ENCODE results near the gene PTPRG. TPM values are rescaled to one million over a fixed set of nuclear protein-coding genes. Genes with fewer than 3 reads are reported as not detected.

Gene PTPRG
- total RNA-seq, 1 donor from 2014 or later: 80.7 TPM

- H3K4me1 Mint-ChIP-seq (ENCODE audit: unreplicated experiment): no peaks in the 10 kb centered on the region
- no peak for DNase-seq (ENCODE audit: low spot score)
Observed at GRCh38 chr3:61674596-61674995, 113.2 kb downstream of the PTPRG start.

GRCh38 chr3:61679026-61679425 is 117.7 kb downstream of the PTPRG start:
- H3K4me3 Mint-ChIP-seq (ENCODE audit: unreplicated experiment): no peak overlapping the region
- no peaks in the 10 kb centered on the region for H3K36me3 Mint-ChIP-seq (ENCODE audit: low read depth, unreplicated experiment)
- peaks cover 2% of the 10 kb centered on the region for H3K4me1 Mint-ChIP-seq (ENCODE audit: unreplicated experiment)
- H3K27ac Mint-ChIP-seq (ENCODE audit: unreplicated experiment): no peak overlapping the region
- no peak for TF ChIP-seq CTCF (IDR thresholded peaks at IDR 0.05; ENCODE audit: unreplicated experiment)
- no peaks in the 10 kb centered on the region for H3K9me3 Mint-ChIP-seq (ENCODE audit: unreplicated experiment)
- DNase-seq (ENCODE audit: low spot score): no peak
- no peaks in the 10 kb centered on the region for H3K27me3 Mint-ChIP-seq (ENCODE audit: unreplicated experiment)

More at GRCh38 chr3:61674596-61674995, 113.2 kb downstream of the PTPRG start:
- no peaks in the 10 kb centered on the region for H3K27me3 Mint-ChIP-seq (ENCODE audit: unreplicated experiment)
- H3K9me3 Mint-ChIP-seq (ENCODE audit: unreplicated experiment): no peaks in the 10 kb centered on the region
- H3K4me3 Mint-ChIP-seq (ENCODE audit: unreplicated experiment): no peak overlapping the region
- H3K27ac Mint-ChIP-seq (ENCODE audit: unreplicated experiment): no peak overlapping the region
- H3K36me3 Mint-ChIP-seq (ENCODE audit: low read depth, unreplicated experiment): no peaks in the 10 kb centered on the region
- TF ChIP-seq CTCF (IDR thresholded peaks at IDR 0.05; ENCODE audit: unreplicated experiment): no peak

- TF ChIP-seq CTCF (IDR thresholded peaks at IDR 0.05; ENCODE audit: unreplicated experiment): no peak
- H3K4me1 Mint-ChIP-seq (ENCODE audit: unreplicated experiment): peaks cover 10% of the 10 kb centered on the region
- DNase-seq (ENCODE audit: low spot score): no peak
- H3K9me3 Mint-ChIP-seq (ENCODE audit: unreplicated experiment): no peaks in the 10 kb centered on the region
- H3K27me3 Mint-ChIP-seq (ENCODE audit: unreplicated experiment): no peaks in the 10 kb centered on the region
- no peak overlapping the region for H3K27ac Mint-ChIP-seq (ENCODE audit: unreplicated experiment)
- no peaks in the 10 kb centered on the region for H3K36me3 Mint-ChIP-seq (ENCODE audit: low read depth, unreplicated experiment)
- no peak overlapping the region for H3K4me3 Mint-ChIP-seq (ENCODE audit: unreplicated experiment)
Observed at GRCh38 chr3:61680617-61681016, 119.2 kb downstream of the PTPRG start.

GRCh38 chr3:61681636-61682035 is 120.3 kb downstream of the PTPRG start:
- H3K27me3 Mint-ChIP-seq (ENCODE audit: unreplicated experiment): no peaks in the 10 kb centered on the region
- no peak for DNase-seq (ENCODE audit: low spot score)
- no peaks in the 10 kb centered on the region for H3K9me3 Mint-ChIP-seq (ENCODE audit: unreplicated experiment)
- no peak overlapping the region for H3K4me3 Mint-ChIP-seq (ENCODE audit: unreplicated experiment)
- H3K4me1 Mint-ChIP-seq (ENCODE audit: unreplicated experiment): peaks cover 16% of the 10 kb centered on the region
- no peak for TF ChIP-seq CTCF (IDR thresholded peaks at IDR 0.05; ENCODE audit: unreplicated experiment)
- H3K36me3 Mint-ChIP-seq (ENCODE audit: low read depth, unreplicated experiment): no peaks in the 10 kb centered on the region
- no peak overlapping the region for H3K27ac Mint-ChIP-seq (ENCODE audit: unreplicated experiment)

- Mint-ChIP-seq H3K4me3 (ENCODE audit: unreplicated experiment) (no peak overlapping the region), H3K27ac (ENCODE audit: unreplicated experiment) (no peak overlapping the region), H3K27me3 (ENCODE audit: unreplicated experiment) (no peaks in the 10 kb centered on the region), H3K36me3 (ENCODE audit: low read depth, unreplicated experiment) (no peaks in the 10 kb centered on the region), H3K9me3 (ENCODE audit: unreplicated experiment) (no peaks in the 10 kb centered on the region), H3K4me1 (ENCODE audit: unreplicated experiment) (peaks cover 29% of the 10 kb centered on the region)
- DNase-seq (ENCODE audit: low spot score): no peak
- no peak for TF ChIP-seq CTCF (IDR thresholded peaks at IDR 0.05; ENCODE audit: unreplicated experiment)
Observed at GRCh38 chr3:61682671-61683548, 121.5 kb downstream of the PTPRG start.

Data from endothelial cell (in vitro differentiated cells).